Measurements from ENCODE around the gene DNAJB8.

- TF ChIP-seq CTCF (IDR thresholded peaks at IDR 0.05) (no peak), POLR2A (IDR thresholded peaks at IDR 0.05) (no peak)
These were observed 32.3 kb upstream of the DNAJB8 start for GRCh38 chr3:128498901-128499530.
